Left lobe of liver (tissue), 2 donors: ENCODE measurements around the gene GLIS1. TPM values are rescaled to one million over a fixed set of nuclear protein-coding genes. Genes with fewer than 3 reads are reported as not detected.

Experiments used
- ATAC-seq: fragments of 200-7000 bp; cut with Tn5 transposase; one replicate; pipeline ENCODE4 v1.9.1; 2020; ENCODE audit warnings: mild to moderate bottlenecking, moderate library complexity
- DNase-seq: peaks from one replicate; pipeline ENCODE4 v3.0.0-alpha.2; 2020; ENCODE audit warnings: low spot score
- total RNA-seq: library from RNA; stranded (reverse); gene quantifications from one replicate; pipeline ENCODE4 v1.2.1, GENCODE V29; 2021
- donor health status: DM: no; HTN: no; CAD: no; lungs with moderate emphysema.
- donor health status: DM: no; HTN: yes; CAD: no.

Gene GLIS1
- total RNA-seq, 1 donor from 2014 or later: not detected

GRCh38 chr1:53640701-53641075 lies 98.3 kb downstream of the GLIS1 start:
- DNase-seq (no peak), ATAC-seq (no peak)

- DNase-seq: no peak
- no peak for ATAC-seq
Observed at GRCh38 chr1:53639996-53640700, 98.8 kb downstream of the GLIS1 start.

GRCh38 chr1:53639251-53639763 lies 99.7 kb downstream of the GLIS1 start:
- ATAC-seq (no peak), DNase-seq (no peak)

GRCh38 chr1:53638360-53639035 lies 100.5 kb downstream of the GLIS1 start:
- no peak for ATAC-seq
- DNase-seq: no peak

- ATAC-seq (no peak), DNase-seq (peak; percentile 32)
Observed at GRCh38 chr1:53637511-53638359, 101.2 kb downstream of the GLIS1 start.

GRCh38 chr1:53636621-53637171 lies 102.3 kb downstream of the GLIS1 start:
- no peak for ATAC-seq

GRCh38 chr1:53634571-53634979 lies 104.4 kb downstream of the GLIS1 start:
- DNase-seq (peak; percentile 28), ATAC-seq (no peak)

More at GRCh38 chr1:53636621-53637171, 102.3 kb downstream of the GLIS1 start:
- DNase-seq: peak; percentile 27

- DNase-seq: peak; percentile 12
- no peak for ATAC-seq
Observed at GRCh38 chr1:53633073-53633704, 105.8 kb downstream of the GLIS1 start.

GRCh38 chr1:53631622-53632310 lies 107.2 kb downstream of the GLIS1 start:
- ATAC-seq (no peak), DNase-seq (peak; percentile 14)

- no peak for ATAC-seq
- peak; percentile 23 for DNase-seq
Observed at GRCh38 chr1:53629101-53629691, 109.8 kb downstream of the GLIS1 start.

- DNase-seq: peak; percentile 29
- no peak for ATAC-seq
Observed at GRCh38 chr1:53628286-53628955, 110.5 kb downstream of the GLIS1 start.

- DNase-seq: peak; percentile 15
Observed at GRCh38 chr1:53627666-53628065, 111.3 kb downstream of the GLIS1 start.

GRCh38 chr1:53627031-53627430 lies 111.9 kb downstream of the GLIS1 start:
- ATAC-seq (no peak), DNase-seq (peak; percentile 12)

More at GRCh38 chr1:53627666-53628065, 111.3 kb downstream of the GLIS1 start:
- ATAC-seq: no peak

- ATAC-seq (no peak), DNase-seq (no peak)
Observed at GRCh38 chr1:53626616-53627015, 112.3 kb downstream of the GLIS1 start.

- DNase-seq: peak; percentile 22
- ATAC-seq: no peak
Observed at GRCh38 chr1:53625766-53626520, 113.0 kb downstream of the GLIS1 start.

- ATAC-seq (no peak), DNase-seq (no peak)
Observed at GRCh38 chr1:53625049-53625448, 113.9 kb downstream of the GLIS1 start.

- DNase-seq: peak; percentile 22
Observed at GRCh38 chr1:53622531-53622930, 116.4 kb downstream of the GLIS1 start.

GRCh38 chr1:53621144-53621543 lies 117.8 kb downstream of the GLIS1 start:
- peak; percentile 14 for DNase-seq
- ATAC-seq: no peak

More at GRCh38 chr1:53622531-53622930, 116.4 kb downstream of the GLIS1 start:
- no peak for ATAC-seq
